Coronary artery (tissue), 2 donors: ENCODE results near the gene MNAT1.
"Not testable (repeated sequence)": the region's sequence is repeated elsewhere in the genome, so short reads cannot be mapped to it uniquely, and the experiment has no call there.

Experiments
- DNase-seq: peaks from one replicate; pipeline ENCODE4 v3.0.0-alpha.2; 2017; ENCODE audit warnings: low spot score
- H3K27ac ChIP-seq, 2 donors: fragments of 200-600 bp; sonication (generic); one replicate each; pipeline ENCODE4 v1.5.1; 2016 to 2019
- H3K4me3 ChIP-seq: fragments of 200-600 bp; sonication (generic); 2 replicates; pipeline ENCODE4 v1.5.1; 2016; ENCODE audit warnings: mild to moderate bottlenecking, moderate library complexity
- TF ChIP-seq, protein P1 (sequence below): fragments of 200-600 bp; sonication (generic); IDR thresholded peaks from one replicate; pipeline ENCODE4 v1.5.1; 2019; ENCODE audit warnings: antibody characterized with exemption

The MNAT1 gene

DNA sequence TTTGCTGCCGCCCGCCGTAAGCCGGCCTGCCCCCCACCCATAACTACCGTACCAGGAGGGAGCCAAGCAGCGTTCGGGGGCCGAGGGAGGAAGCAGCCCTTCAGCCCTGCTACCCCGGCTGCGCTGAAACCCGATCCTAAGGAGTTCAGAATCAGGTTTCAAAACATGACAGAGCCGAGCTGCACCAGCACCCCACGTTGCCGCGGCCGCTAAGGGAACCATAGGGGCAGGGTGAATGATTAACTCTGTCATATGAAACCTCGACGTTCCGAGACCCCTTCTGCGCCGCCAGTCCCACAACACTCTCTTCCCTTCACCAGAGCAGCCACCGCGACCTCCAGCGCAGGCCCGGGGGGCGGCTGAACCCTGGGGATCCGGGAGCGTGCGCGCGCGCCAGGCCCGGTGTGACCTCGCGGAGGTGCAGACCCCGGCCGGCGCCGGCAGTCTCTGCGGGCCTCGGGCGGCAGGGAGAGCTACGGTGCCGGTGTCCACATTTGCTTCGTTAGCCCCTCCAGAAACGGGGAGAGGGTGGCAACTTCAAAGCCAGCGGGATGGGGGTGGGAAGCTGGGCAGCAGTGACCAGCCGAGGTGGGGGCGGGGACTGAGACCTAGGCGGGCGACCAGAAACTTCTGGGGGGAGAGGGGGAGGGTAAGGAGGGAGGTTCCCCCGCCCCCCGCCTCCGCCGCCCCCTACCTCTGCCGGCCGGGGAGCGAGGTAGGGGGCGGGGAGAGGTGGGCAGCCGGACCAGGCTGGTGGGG, 12.0 kb upstream of the MNAT1 start:
- TF ChIP-seq, protein P1, sequence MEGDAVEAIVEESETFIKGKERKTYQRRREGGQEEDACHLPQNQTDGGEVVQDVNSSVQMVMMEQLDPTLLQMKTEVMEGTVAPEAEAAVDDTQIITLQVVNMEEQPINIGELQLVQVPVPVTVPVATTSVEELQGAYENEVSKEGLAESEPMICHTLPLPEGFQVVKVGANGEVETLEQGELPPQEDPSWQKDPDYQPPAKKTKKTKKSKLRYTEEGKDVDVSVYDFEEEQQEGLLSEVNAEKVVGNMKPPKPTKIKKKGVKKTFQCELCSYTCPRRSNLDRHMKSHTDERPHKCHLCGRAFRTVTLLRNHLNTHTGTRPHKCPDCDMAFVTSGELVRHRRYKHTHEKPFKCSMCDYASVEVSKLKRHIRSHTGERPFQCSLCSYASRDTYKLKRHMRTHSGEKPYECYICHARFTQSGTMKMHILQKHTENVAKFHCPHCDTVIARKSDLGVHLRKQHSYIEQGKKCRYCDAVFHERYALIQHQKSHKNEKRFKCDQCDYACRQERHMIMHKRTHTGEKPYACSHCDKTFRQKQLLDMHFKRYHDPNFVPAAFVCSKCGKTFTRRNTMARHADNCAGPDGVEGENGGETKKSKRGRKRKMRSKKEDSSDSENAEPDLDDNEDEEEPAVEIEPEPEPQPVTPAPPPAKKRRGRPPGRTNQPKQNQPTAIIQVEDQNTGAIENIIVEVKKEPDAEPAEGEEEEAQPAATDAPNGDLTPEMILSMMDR, result no peak
- Histone ChIP-seq H3K4me3 (peak overlapping the region; percentile 78), H3K27ac (peak overlapping the region; percentile 52 to 64)
- no peak for DNase-seq

DNA sequence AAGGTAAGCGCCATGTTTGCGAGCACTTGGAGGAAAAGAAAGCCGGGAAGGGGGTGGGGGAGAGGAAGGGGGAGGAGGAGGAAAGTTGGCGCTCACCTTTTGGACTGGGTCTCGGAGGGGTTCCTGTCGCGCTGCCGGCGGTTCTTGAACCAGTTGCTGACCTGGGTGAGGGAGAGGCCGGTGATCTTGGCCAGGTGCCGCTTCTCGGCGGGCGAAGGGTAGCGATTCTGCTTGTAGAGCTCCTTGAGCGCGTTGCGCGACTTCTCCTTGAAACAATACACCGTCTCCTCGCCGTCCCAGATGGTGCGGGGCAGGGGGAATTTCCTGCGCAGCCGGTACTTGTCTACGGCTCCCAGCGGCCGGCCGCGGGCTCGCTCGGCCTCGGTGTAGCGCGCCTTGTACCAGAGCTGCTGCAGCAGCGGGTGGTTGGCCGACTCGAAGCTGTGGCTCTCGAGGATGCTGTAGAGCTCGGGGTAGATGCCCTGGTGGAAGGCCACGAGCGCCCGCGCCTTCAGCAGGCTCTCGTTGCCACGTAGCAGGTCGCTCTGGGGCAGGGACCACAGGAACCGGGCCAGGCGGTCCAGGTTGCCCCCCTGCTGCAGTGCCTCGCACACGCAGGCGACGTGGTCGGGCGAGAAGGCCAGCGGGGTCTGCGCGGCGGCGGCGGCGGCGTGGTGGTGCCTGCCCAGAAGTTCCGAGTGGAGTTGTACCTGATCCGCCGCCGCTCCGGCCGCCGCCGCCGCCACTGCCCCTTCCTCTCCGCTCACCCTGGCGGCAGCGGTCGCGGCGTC, 11.2 kb upstream of the MNAT1 start:
- peak overlapping the region; percentile 78 for H3K4me3 ChIP-seq
- H3K27ac ChIP-seq, result peak overlapping the region; percentile 52 to 64
- TF ChIP-seq, protein P1, result no peak
- DNase-seq, result peak; percentile 74

DNA sequence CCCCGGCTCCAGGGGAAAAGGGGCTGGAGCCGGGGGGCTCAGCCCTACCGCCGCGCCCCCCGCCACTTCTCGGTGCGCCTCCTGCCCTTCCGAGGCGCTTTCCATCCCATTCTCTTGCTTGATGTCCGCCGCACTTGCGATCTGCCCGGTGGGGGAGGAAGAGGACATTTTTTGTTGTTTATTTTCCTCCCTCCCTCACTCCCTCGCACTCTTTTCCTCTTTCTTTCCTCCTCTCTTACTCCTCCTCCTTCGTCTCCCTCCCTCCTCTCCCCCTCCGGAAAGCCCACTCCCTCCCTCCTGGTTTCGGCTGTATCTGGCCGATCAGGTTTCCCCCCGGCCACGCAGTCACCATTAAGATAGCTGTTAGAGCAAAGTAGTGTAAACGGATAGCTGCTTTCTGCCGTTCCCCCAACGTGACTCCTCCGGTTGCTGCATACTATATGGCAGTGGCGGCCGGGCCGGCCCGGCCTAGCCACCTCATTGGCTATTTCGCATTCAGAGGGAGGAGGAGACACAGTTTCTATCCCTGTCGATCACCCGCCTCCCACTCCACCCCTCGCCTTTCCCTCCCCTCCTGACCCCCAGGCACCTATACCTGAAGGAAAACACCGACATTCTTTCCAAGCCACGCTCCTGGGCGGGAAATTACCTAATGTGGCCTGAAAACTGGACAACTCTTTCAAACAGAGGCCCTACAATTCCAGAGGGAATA, 10.5 kb upstream of the MNAT1 start, which contains the start of gene SIX4:
Gene SIX4 (minus strand): TSS at position 445 of the 712 bp plus-strand sequence. CDS start 277 bp downstream, at position 168.
- TF ChIP-seq, protein P1, result no peak
- Histone ChIP-seq H3K4me3 (peak within 1 kb of the TSS; percentile 78), H3K27ac (peak within 1 kb of the TSS; percentile 52 to 64)
- peak; percentile 79 for DNase-seq

DNA sequence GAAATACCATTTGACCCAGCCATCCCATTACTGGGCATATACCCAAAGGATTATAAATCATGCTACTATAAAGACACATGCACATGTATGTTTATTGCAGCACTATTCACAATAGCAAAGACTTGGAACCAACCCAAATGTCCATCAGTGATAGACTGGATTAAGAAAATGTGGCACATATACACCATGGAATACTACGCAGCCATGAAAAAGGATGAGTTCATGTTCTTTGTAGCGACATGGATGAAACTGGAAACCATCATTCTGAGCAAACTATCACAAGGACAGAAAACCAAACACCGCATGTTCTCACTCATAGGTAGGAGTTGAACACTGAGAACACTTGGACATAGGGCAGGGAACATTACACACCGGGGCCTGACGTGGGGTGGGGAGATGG, 3.3 kb upstream of the MNAT1 start:
- DNase-seq, H3K4me3 ChIP-seq: not testable (repeated sequence)

DNA sequence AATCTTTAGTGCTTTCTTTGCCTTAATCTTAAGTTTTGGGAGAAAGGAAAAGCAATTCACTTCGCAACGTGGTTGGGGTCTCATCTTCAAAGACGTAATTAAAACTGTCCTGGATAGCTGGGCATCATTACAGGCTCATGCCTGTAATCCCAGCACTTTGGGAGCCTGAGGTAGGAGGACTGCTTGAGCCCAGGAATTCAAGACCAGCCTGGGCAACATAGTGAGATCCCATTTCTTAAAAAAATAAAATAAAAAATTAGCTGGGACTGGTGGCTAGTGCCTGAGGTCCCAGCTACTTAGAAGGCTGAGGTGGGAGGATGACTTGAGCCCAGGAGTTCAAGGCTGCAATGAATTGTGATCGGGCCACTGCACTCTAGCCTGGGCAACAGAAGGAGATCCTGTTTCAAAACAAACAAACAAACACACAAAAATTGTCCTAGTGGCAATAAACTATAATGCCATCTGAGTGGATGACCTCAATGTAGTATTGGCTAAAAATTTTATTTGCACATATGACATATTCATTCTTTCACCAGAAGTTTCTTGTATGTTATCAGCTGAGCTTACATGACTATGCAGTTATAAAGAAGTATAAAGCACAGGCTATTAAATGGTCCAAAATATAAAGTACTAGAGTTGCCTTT, 1.6 kb upstream of the MNAT1 start:
- TF ChIP-seq, protein P1, result no peak
- Histone ChIP-seq H3K4me3 (no peak overlapping the region), H3K27ac (no peak overlapping the region)
- DNase-seq, result no peak

More for the DNA sequence above, 3.3 kb upstream of the MNAT1 start:
- H3K27ac ChIP-seq, result not testable (repeated sequence)

DNA sequence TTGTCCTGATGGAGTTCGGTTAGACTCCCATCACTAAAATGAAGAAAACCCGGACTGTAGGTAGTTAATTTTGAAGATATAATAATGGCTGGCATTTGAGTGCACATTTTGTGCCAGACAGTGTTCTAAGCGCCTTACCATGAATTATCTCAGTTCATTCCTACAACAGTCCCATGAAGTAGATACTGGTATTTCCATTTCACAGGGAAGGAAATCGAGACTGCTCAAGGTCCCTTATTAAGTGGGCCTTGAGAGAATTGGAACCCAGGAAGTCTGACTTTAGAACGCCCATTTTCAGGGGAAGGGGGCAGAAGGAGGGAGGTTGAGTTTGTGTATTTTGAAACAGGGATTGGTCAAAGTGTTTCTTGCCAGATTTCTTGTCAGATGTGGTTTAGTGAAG, 855 bp downstream of the MNAT1 start:
- Histone ChIP-seq H3K27ac (no peak overlapping the region), H3K4me3 (peak overlapping the region; percentile 88)
- TF ChIP-seq, protein P1, result no peak
- no peak for DNase-seq

DNA sequence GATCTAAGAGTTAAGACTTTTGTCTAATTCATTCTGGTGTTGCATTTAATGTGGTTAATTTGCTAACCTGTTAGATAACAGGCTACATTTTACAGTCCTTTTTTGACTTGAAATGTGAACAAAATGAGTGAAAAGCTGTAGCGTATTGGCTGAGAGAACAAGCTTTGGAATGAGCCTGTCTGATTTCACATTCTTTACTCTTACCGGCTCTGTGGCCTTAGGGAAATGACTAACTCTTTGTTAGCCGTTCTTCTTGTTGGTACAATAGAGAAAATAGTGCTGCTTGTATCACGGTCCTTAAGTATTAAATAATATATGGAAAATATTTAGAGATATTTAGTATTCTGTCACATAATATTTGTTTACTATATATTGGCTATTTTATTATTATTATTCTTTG, 1.9 kb downstream of the MNAT1 start:
- Histone ChIP-seq H3K4me3 (peak overlapping the region; percentile 88), H3K27ac (no peak overlapping the region)
- TF ChIP-seq, protein P1, result no peak
- DNase-seq, result no peak
